H1 (cell line): ENCODE measurements around the gene TAF1D. TPM values are rescaled to one million over a fixed set of nuclear protein-coding genes. Genes with fewer than 3 reads are reported as not detected.

ENCODE experiments used
- CTCF ChIA-PET: fragments of 300-600 bp; sonication (Branson Sonifier 250); formaldehyde crosslinking; loops from one replicate; lab custom pipeline; 2021; ENCODE audit not compliant: partially characterized antibody; lab: Charles Lee
- POLR2A ChIA-PET: fragments of 300-600 bp; sonication (Branson Sonifier 250); formaldehyde crosslinking; loops from one replicate; lab custom pipeline; 2021; ENCODE audit warnings: inconsistent platforms; ENCODE audit not compliant: partially characterized antibody; lab: Charles Lee
- DNase-seq, 2 experiments: peaks; one replicate each; pipeline versions ENCODE4 v3.0.0 to v3.0.0-alpha.2; 2010 to 2022; ENCODE audit warnings: low spot score in 2 of 2, low read depth in 1 of 2, mixed read lengths in 1 of 2
- FAIRE-seq: peaks from 2 replicates; lab custom pipeline; 2011; peaks lifted over from hg19 to GRCh38; lab: Jason Lieb, UNC
- H2AFZ ChIP-seq: 2 replicates; pipeline ENCODE4 v1.8.1; 2012; ENCODE audit warnings: low read length, inconsistent platforms
- H2AK5ac ChIP-seq: 2 replicates; pipeline ENCODE4 v1.6.1; 2013; ENCODE audit warnings: low read depth, low read length
- H2BK120ac ChIP-seq: replicated peaks from 2 replicates; pipeline ENCODE3; 2013; ENCODE audit warnings: low read depth, low read length, inconsistent platforms
- H2BK12ac ChIP-seq: 2 replicates; pipeline ENCODE4 v1.6.1; 2013; ENCODE audit warnings: low read depth, low read length
- H2BK15ac ChIP-seq: 2 replicates; pipeline ENCODE4 v1.6.1; 2013; ENCODE audit warnings: low read length
- H2BK20ac ChIP-seq: 2 replicates; pipeline ENCODE4 v1.6.1; 2013; ENCODE audit warnings: low read length
- H2BK5ac ChIP-seq: 2 replicates; pipeline ENCODE4 v1.6.1; 2013; ENCODE audit warnings: low read depth, low read length
- H3K14ac ChIP-seq: 2 replicates; pipeline ENCODE4 v1.6.1; 2013; ENCODE audit warnings: inconsistent platforms; ENCODE audit not compliant: insufficient read length
- H3K18ac ChIP-seq: 2 replicates; pipeline ENCODE4 v1.6.1; 2013; ENCODE audit warnings: low read length; ENCODE audit errors: extremely low read depth
- H3K23ac ChIP-seq: 2 replicates; pipeline ENCODE4 v1.6.1; 2013; ENCODE audit warnings: inconsistent platforms; ENCODE audit not compliant: insufficient read length
- H3K23me2 ChIP-seq: 2 replicates; pipeline ENCODE4 v1.6.1; 2013; ENCODE audit warnings: low read depth, low read length
- H3K27ac ChIP-seq: 2 replicates; pipeline ENCODE4 v1.6.1; 2011; ENCODE audit warnings: low read depth, low read length, inconsistent platforms
- H3K27me3 ChIP-seq, 4 experiments: replicated peaks in 1 of 4; 1 replicate in 1 of 4; 2 replicates in 3 of 4; pipeline versions ENCODE4 v1.6.1 to v1.8.1; 2011 to 2013; ENCODE audit warnings: low read length in 3 of 4, mild to moderate bottlenecking in 3 of 4, inconsistent platforms in 2 of 4, mixed read lengths in 2 of 4, moderate library complexity in 1 of 4; ENCODE audit not compliant: control insufficient read depth in 3 of 4, insufficient read depth in 3 of 4; ENCODE audit errors: extremely low read depth in 1 of 4
- H3K36me3 ChIP-seq, 4 experiments: 2 replicates each; pipeline versions ENCODE4 v1.6.1 to v1.8.1; 2011 to 2013; ENCODE audit warnings: mild to moderate bottlenecking in 4 of 4, low read length in 3 of 4, moderate library complexity in 2 of 4, control low read depth in 1 of 4, inconsistent platforms in 1 of 4; ENCODE audit not compliant: insufficient read depth in 4 of 4, control insufficient read depth in 2 of 4
- H3K4ac ChIP-seq: replicated peaks from 2 replicates; pipeline ENCODE3; 2013; ENCODE audit warnings: low read length, low read depth, mixed read lengths, inconsistent platforms; ENCODE audit not compliant: insufficient read length
- H3K4me1 ChIP-seq, 4 experiments: replicated peaks in 1 of 4; 1 replicate in 1 of 4; 2 replicates in 3 of 4; pipeline versions ENCODE4 v1.6.1 to v1.8.1; 2011 to 2013; ENCODE audit warnings: low read length in 3 of 4, inconsistent platforms in 2 of 4, mixed read lengths in 1 of 4; ENCODE audit not compliant: insufficient read depth in 4 of 4, control insufficient read depth in 3 of 4
- H3K4me2 ChIP-seq, 2 experiments: 2 replicates each; pipeline versions ENCODE4 v1.6.1 to v1.8.1; 2011 to 2013; ENCODE audit warnings: low read depth in 2 of 2, low read length in 2 of 2, control low read depth in 1 of 2, inconsistent platforms in 1 of 2, mild to moderate bottlenecking in 1 of 2; ENCODE audit not compliant: insufficient read depth in 1 of 2
- H3K4me3 ChIP-seq, 4 experiments: fragments of 200-600, 300-600 bp in 1 of 4; sonication (generic), shearing (Covaris generic), sonication (Bioruptor Twin) in 1 of 4; 2 replicates each; pipeline versions ENCODE4 v1.5.1 to v1.8.1; 2011 to 2016; ENCODE audit warnings: low read length in 4 of 4, low read depth in 3 of 4, control low read depth in 2 of 4, inconsistent platforms in 2 of 4, mild to moderate bottlenecking in 2 of 4, mixed read lengths in 1 of 4, moderate library complexity in 1 of 4; ENCODE audit not compliant: insufficient read depth in 2 of 4; ENCODE audit errors: extremely low read depth in 1 of 4
- H3K56ac ChIP-seq: replicated peaks from 2 replicates; pipeline ENCODE3; 2013; ENCODE audit warnings: low read depth, mild to moderate bottlenecking, mixed read lengths, low read length, inconsistent platforms; ENCODE audit not compliant: insufficient read length
- H3K79me1 ChIP-seq: 2 replicates; pipeline ENCODE4 v1.6.1; 2013; ENCODE audit warnings: low read depth, low read length, control low read depth
- H3K79me2 ChIP-seq, 2 experiments: 2 replicates each; pipeline versions ENCODE4 v1.6.1 to v1.8.1; 2012 to 2013; ENCODE audit warnings: low read length in 2 of 2, mild to moderate bottlenecking in 2 of 2, inconsistent platforms in 1 of 2; ENCODE audit not compliant: insufficient read depth in 2 of 2, control insufficient read depth in 1 of 2
- H3K9ac ChIP-seq, 4 experiments: replicated peaks in 1 of 4; 1 replicate in 1 of 4; 2 replicates in 3 of 4; pipeline versions ENCODE4 v1.6.1 to v1.8.1; 2011 to 2013; ENCODE audit warnings: low read depth in 3 of 4, low read length in 3 of 4, control low read depth in 2 of 4, mild to moderate bottlenecking in 2 of 4, moderate library complexity in 2 of 4, inconsistent platforms in 1 of 4; ENCODE audit errors: extremely low read depth in 1 of 4
- H3K9me3 ChIP-seq, 2 experiments: 2 replicates each; pipeline versions ENCODE4 v1.6.1 to v1.8.1; 2012 to 2013; ENCODE audit warnings: mild to moderate bottlenecking in 2 of 2, moderate library complexity in 2 of 2, control low read depth in 1 of 2, inconsistent platforms in 1 of 2, low read depth in 1 of 2, low read length in 1 of 2, mixed read lengths in 1 of 2; ENCODE audit not compliant: insufficient read depth in 2 of 2
- H4K20me1 ChIP-seq, 2 experiments: replicated peaks in 1 of 2; 2 replicates each; pipeline versions ENCODE3 to v1.8.1; 2011 to 2013; ENCODE audit warnings: inconsistent platforms in 2 of 2, low read length in 2 of 2, mild to moderate bottlenecking in 1 of 2; ENCODE audit not compliant: insufficient read depth in 2 of 2, control insufficient read depth in 1 of 2
- H4K5ac ChIP-seq: 2 replicates; pipeline ENCODE4 v1.6.1; 2013; ENCODE audit warnings: low read length, low read depth, mixed read lengths, inconsistent platforms; ENCODE audit not compliant: insufficient read length
- H4K8ac ChIP-seq: 2 replicates; pipeline ENCODE4 v1.8.0; 2013; ENCODE audit warnings: mild to moderate bottlenecking, moderate library complexity, low read length, inconsistent platforms; ENCODE audit not compliant: insufficient read depth; ENCODE audit errors: extremely low read depth
- H4K91ac ChIP-seq: replicated peaks from 2 replicates; pipeline ENCODE3; 2013; ENCODE audit warnings: low read length, mixed read lengths, inconsistent platforms; ENCODE audit not compliant: insufficient read length
- CREB1 ChIP-seq: IDR thresholded peaks from 2 replicates; pipeline ENCODE4 v1.6.1; 2012; ENCODE audit warnings: inconsistent platforms
- GTF2F1 ChIP-seq: IDR thresholded peaks from 2 replicates; pipeline ENCODE4 v1.6.1; 2012; ENCODE audit warnings: low read depth, low read length, improper control_type of control experiment, borderline replicate concordance
- WGBS, 2 experiments: shearing (Covaris generic) in 1 of 2; methylation state at CpG; one replicate each; pipeline versions ENCODE4 v1.1.6 to v1.1.7; 2013 to 2015; ENCODE audit warnings: low lambda C conversion rate in 2 of 2, mixed read lengths in 2 of 2, inconsistent platforms in 1 of 2, low coverage in 1 of 2, missing lambda C conversion rate in 1 of 2; ENCODE audit not compliant: insufficient replicate concordance in 2 of 2, insufficient coverage in 1 of 2, insufficient read length in 1 of 2; ENCODE audit errors: extremely low coverage in 1 of 2, missing lambda C conversion rate in 1 of 2; 5-methylcytosine and 5-hydroxymethylcytosine counted together
- polyA plus RNA-seq, 7 experiments: library from polyadenylated mRNA; depleted of rRNA in 3 of 7; stranded (reverse) in 5 of 7; unstranded in 2 of 7; fragments of >200 nt in 5 of 7; fragments of 200-250 nt in 2 of 7; gene quantifications; 1 replicate in 5 of 7; 2 replicates in 1 of 7; 4 replicates in 1 of 7; pipeline versions ENCODE4 v1.2.1 to v1.2.3, GENCODE V29; 2011 to 2013; ENCODE audit warnings: missing spikeins in 2 of 7, mixed read lengths in 2 of 7
- total RNA-seq: library from RNA; stranded (reverse); fragmentation: NEBNext Ultra II Directional; extraction: Animal tissue kit (Norgen Biotek cat#: 25700); gene quantifications from 2 replicates; pipeline ENCODE4 v1.2.1, GENCODE V29; 2021

Gene TAF1D
- total and polyA plus RNA-seq, 2 of the 8 experiments (the other 6 are each of a cell fraction or from before 2014, with no cell fraction given) = 64.7 to 212 TPM

DNA sequence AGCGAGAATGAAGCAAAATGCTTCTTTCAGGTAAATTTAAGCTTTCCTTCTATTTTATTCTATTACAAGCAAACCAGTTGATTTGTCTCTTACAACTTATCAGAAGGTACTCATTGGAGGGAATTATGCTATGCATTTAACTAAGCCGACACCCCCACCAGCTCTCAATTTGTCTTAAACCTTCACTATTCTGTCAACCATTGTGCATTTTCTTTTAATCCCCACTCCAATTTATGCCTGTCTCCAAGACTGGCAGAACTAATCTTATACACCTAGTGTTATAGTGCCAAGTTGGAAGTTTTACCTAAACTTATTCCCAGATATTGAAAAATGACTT is 12.5 kb downstream of the TAF1D start:
- no peak overlapping the region for H2BK120ac ChIP-seq
- H2AFZ ChIP-seq = no peak overlapping the region
- no peak overlapping the region for H2BK15ac ChIP-seq
- H3K4ac ChIP-seq = no peak overlapping the region
- no peaks in the 10 kb centered on the region for H3K4me1 ChIP-seq
- no peaks in the 10 kb centered on the region for H3K23me2 ChIP-seq
- no peak overlapping the region for H3K4me3 ChIP-seq
- H2BK5ac ChIP-seq = no peak overlapping the region
- H2BK20ac ChIP-seq = no peak overlapping the region
- no peak for FAIRE-seq
- H3K9me3 ChIP-seq = no peaks in the 10 kb centered on the region
- no peak overlapping the region for H4K5ac ChIP-seq
- DNase-seq = no peak
- no peak overlapping the region for H3K56ac ChIP-seq
- H3K79me1 ChIP-seq = no peaks in the 10 kb centered on the region
- H2BK12ac ChIP-seq = no peak overlapping the region
- no peak overlapping the region for H4K91ac ChIP-seq
- H3K14ac ChIP-seq = no peak overlapping the region
- H3K4me2 ChIP-seq = no peak overlapping the region
- H3K79me2 ChIP-seq = 0 out of 4 replicates have a peak, but pooled peaks cover 0 to 3% of the 10 kb centered on the region in 2 experiments
- ChIA-PET CTCF (interaction anchor here (0.9 to 1.4 kb wide), 2 partner anchors 10 to 494 kb away, joined by 3 read pairs; no protein-coding TSS in a partner anchor), POLR2A (interaction anchor here (0.6 to 21.2 kb wide), 17 partner anchors 5 to 89 kb away, joined by 3 to 495 read pairs (median 4); partner anchors contain the start of genes C11orf54 and TAF1D)
- H3K36me3 ChIP-seq = peaks cover 20 to 84% (median 54%) of the 10 kb centered on the region in 4 experiments
- H3K27me3 ChIP-seq = no peaks in the 10 kb centered on the region
- H3K23ac ChIP-seq = no peak overlapping the region
- no peak overlapping the region for H2AK5ac ChIP-seq
- H3K27ac ChIP-seq = no peak overlapping the region
- H3K18ac ChIP-seq = no peak overlapping the region
- no peak overlapping the region for H4K8ac ChIP-seq
- H4K20me1 ChIP-seq = peaks cover 6 to 10% of the 10 kb centered on the region in 2 experiments
- H3K9ac ChIP-seq = no peak overlapping the region
- WGBS, 2 experiments = 85% methylated on average over 2 of the region's 2 CpGs; no CpG with 5 or more reads in 1 of the 2 experiments
- no peak for TF ChIP-seq CREB1
- TF ChIP-seq GTF2F1 = no peak
